Smooth muscle cell (in vitro differentiated cells): Measurements from ENCODE around the gene MAPK12. TPM values are rescaled to one million over a fixed set of nuclear protein-coding genes. Genes with fewer than 3 reads are reported as not detected.
A peak's percentile ranks its signal among the peaks of the same experiment; 100 is the strongest.

Experiments
- DNase-seq: peaks from one replicate; lab custom pipeline; 2025; ENCODE audit not compliant: unreplicated experiment; lab: John Stamatoyannopoulos, UW
- H2AFZ ChIP-seq: fragments of 200-600 bp; sonication (generic); 2 replicates; pipeline ENCODE4 v1.6.0; 2016; ENCODE audit warnings: antibody characterized with exemption, low read depth, mild to moderate bottlenecking
- H3F3A ChIP-seq: fragments of 200-600 bp; sonication (generic); 2 replicates; pipeline ENCODE4 v1.6.0; 2017; ENCODE audit warnings: antibody characterized with exemption, low read depth
- H3K27ac ChIP-seq: fragments of 200-600 bp; sonication (generic); 2 replicates; pipeline ENCODE4 v1.5.1; 2016; ENCODE audit warnings: low read depth, mild to moderate bottlenecking
- H3K27me3 ChIP-seq: fragments of 200-600 bp; sonication (generic); 2 replicates; pipeline ENCODE4 v1.6.1; 2016; ENCODE audit warnings: low read depth, mild to moderate bottlenecking
- H3K36me3 ChIP-seq: fragments of 200-600 bp; sonication (generic); 2 replicates; pipeline ENCODE4 v1.5.1; 2016; ENCODE audit warnings: low read depth
- H3K4me1 ChIP-seq: fragments of 200-600 bp; sonication (generic); 2 replicates; pipeline ENCODE4 v1.5.1; 2016; ENCODE audit warnings: low read depth
- H3K4me2 ChIP-seq: fragments of 200-600 bp; sonication (generic); 2 replicates; pipeline ENCODE4 v1.6.0; 2016; ENCODE audit warnings: mild to moderate bottlenecking
- H3K4me3 ChIP-seq: fragments of 200-600 bp; sonication (generic); 2 replicates; pipeline ENCODE4 v1.5.1; 2016; ENCODE audit warnings: mild to moderate bottlenecking
- H3K79me2 ChIP-seq: fragments of 200-600 bp; sonication (generic); 2 replicates; pipeline ENCODE4 v1.6.0; 2016; ENCODE audit warnings: low read depth, mild to moderate bottlenecking
- H3K9ac ChIP-seq: fragments of 200-600 bp; sonication (generic); 2 replicates; pipeline ENCODE4 v1.6.0; 2016; ENCODE audit warnings: low read depth
- H3K9me3 ChIP-seq: fragments of 200-600 bp; sonication (generic); replicated peaks from 2 replicates; pipeline ENCODE4 v1.5.1; 2016; ENCODE audit warnings: low read depth
- H4K20me1 ChIP-seq: fragments of 200-600 bp; sonication (generic); 2 replicates; pipeline ENCODE4 v1.6.0; 2016; ENCODE audit warnings: low read depth
- CTCF ChIP-seq: fragments of 200-600 bp; sonication (generic); IDR thresholded peaks from 2 replicates; pipeline ENCODE4 v1.5.1; 2017; ENCODE audit warnings: borderline replicate concordance, mild to moderate bottlenecking, antibody characterized with exemption; ENCODE audit not compliant: insufficient read depth, poor library complexity, severe bottlenecking
- WGBS: methylation state at CpG from one replicate; pipeline ENCODE4 v1.1.7; 2016; ENCODE audit warnings: low lambda C conversion rate; 5-methylcytosine and 5-hydroxymethylcytosine counted together
- polyA plus RNA-seq: library from polyadenylated mRNA; unstranded; fragments of >200 nt; fragmentation: Nextera tagmentation; extraction: Ambion mirVana; gene quantifications from 2 replicates; pipeline ENCODE4 v1.2.1, GENCODE V29; 2016
- total RNA-seq: library from RNA; depleted of rRNA; stranded (reverse); fragments of >200 nt; gene quantifications from 2 replicates; pipeline ENCODE4 v1.2.3, GENCODE V29; 2014

MAPK12 gene
- total and polyA plus RNA-seq, 2 experiments from 2014 or later, result 14.9 to 26.2 TPM

- Histone ChIP-seq H3K27me3 (no peaks in the 10 kb centered on the region), H3K4me1 (no peaks in the 10 kb centered on the region), H3K4me2 (no peak overlapping the region), H3K4me3 (no peak overlapping the region), H3K9me3 (no peaks in the 10 kb centered on the region), H4K20me1 (peaks cover 95% of the 10 kb centered on the region), H3K79me2 (peaks cover 39% of the 10 kb centered on the region), H3F3A (no peaks in the 10 kb centered on the region), H2AFZ (no peak overlapping the region), H3K36me3 (no peaks in the 10 kb centered on the region), H3K27ac (no peak overlapping the region), H3K9ac (no peak overlapping the region)
- no peak for TF ChIP-seq CTCF
- WGBS, result over 99% methylated on average over 9 of the region's 9 CpGs
- no peak for DNase-seq
Observed at GRCh38 chr22:50213263-50213662, 48.2 kb downstream of the MAPK12 start.

- Histone ChIP-seq H3K4me3 (no peak overlapping the region), H3K36me3 (no peaks in the 10 kb centered on the region), H3K9me3 (no peaks in the 10 kb centered on the region), H3K4me1 (no peaks in the 10 kb centered on the region), H3K9ac (no peak overlapping the region), H3K27me3 (no peaks in the 10 kb centered on the region), H4K20me1 (peaks cover 99% of the 10 kb centered on the region), H3K4me2 (no peak overlapping the region), H3K27ac (no peak overlapping the region), H2AFZ (no peak overlapping the region), H3K79me2 (peaks cover 39% of the 10 kb centered on the region), H3F3A (no peaks in the 10 kb centered on the region)
- WGBS, result 98% methylated on average over 14 of the region's 14 CpGs
- no peak for TF ChIP-seq CTCF
- no peak for DNase-seq
Observed at GRCh38 chr22:50211147-50211546, 50.3 kb downstream of the MAPK12 start.

DNA sequence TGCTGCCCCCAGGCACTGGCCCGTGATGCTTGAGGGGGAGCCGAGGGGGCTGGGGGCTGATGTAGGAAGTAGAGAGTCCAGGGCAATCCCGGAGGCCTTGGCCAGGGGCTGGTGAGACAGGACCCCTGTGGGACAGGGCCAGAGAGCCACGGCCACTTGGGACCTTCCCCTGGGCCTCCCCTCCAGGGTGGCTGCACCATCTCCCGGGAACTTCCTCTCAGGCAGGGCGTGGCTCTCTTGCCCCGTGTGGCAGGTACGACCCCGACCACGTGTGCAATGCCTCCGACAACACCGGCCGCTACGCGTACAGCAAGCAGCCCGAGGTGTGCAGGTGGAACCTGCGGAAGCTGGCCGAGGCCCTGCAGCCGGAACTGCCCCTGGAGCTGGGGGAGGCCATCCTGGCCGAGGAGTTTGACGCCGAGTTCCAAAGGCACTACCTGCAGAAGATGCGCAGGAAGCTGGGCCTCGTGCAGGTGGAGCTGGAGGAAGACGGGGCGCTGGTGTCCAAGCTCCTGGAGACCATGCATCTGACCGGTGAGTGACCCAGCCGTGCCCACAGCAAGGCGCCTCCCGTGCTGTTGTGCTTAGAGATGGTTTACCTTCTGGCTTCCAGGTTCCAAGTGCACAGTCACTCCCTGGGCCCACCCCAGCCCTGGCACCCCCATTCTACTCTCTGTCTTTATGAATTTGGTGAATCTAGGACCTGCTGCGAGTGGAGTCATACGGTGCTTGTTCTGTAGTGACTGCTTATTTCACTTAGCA is 50.9 kb downstream of the MAPK12 start:
- peaks cover 99% of the 10 kb centered on the region for H4K20me1 ChIP-seq
- no peaks in the 10 kb centered on the region for H3F3A ChIP-seq
- no peak overlapping the region for H3K4me2 ChIP-seq
- WGBS, result 96% methylated on average over 30 of the region's 32 CpGs
- H3K4me3 ChIP-seq, result no peak overlapping the region
- no peak overlapping the region for H2AFZ ChIP-seq
- H3K9ac ChIP-seq, result no peak overlapping the region
- no peaks in the 10 kb centered on the region for H3K4me1 ChIP-seq
- H3K27me3 ChIP-seq, result no peaks in the 10 kb centered on the region
- peaks cover 39% of the 10 kb centered on the region for H3K79me2 ChIP-seq
- H3K27ac ChIP-seq, result no peak overlapping the region
- DNase-seq, result no peak
- no peak for TF ChIP-seq CTCF
- H3K36me3 ChIP-seq, result no peaks in the 10 kb centered on the region
- no peaks in the 10 kb centered on the region for H3K9me3 ChIP-seq

- Histone ChIP-seq H3F3A (peaks cover 1% of the 10 kb centered on the region), H3K4me2 (no peak overlapping the region), H3K27ac (no peak overlapping the region), H3K79me2 (peaks cover 39% of the 10 kb centered on the region), H3K4me1 (no peaks in the 10 kb centered on the region), H4K20me1 (peaks cover 100% of the 10 kb centered on the region), H3K4me3 (no peak overlapping the region), H3K9me3 (no peaks in the 10 kb centered on the region), H3K27me3 (no peaks in the 10 kb centered on the region), H3K9ac (no peak overlapping the region), H2AFZ (no peak overlapping the region), H3K36me3 (no peaks in the 10 kb centered on the region)
- no peak for DNase-seq
- WGBS, result 78% methylated on average over 20 of the region's 20 CpGs
- peak; percentile 74 for TF ChIP-seq CTCF
Observed at GRCh38 chr22:50209893-50210292, 51.6 kb downstream of the MAPK12 start.
